GM19035 (cell line): Measurements from ENCODE around the gene CCDC171.

Experiments used
- ATAC-seq: cut with Tn5 transposase; IDR thresholded peaks from one replicate; pipeline ENCODE4 v1.9.1; 2021; ENCODE audit not compliant: unreplicated experiment

CCDC171 gene

DNA sequence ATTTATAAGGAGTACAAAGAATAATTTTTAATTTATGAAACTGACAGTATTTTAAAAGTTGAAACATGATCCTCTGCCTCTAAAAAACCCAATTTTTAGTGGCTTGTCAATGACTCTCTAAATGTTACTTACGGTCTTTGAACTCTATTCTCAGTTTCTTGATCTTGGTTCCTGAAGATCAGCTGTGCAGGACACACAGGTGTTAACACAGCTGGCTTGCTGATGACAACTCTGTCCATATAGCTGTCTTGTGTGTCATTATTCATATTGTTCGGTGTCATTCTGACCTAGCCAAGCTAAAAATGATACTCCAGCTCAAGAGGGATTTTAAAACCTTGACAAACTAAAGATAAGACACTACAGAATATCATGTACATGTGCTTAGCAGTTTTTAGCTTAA lies 314.5 kb downstream of the CCDC171 start:
- no peak for ATAC-seq

DNA sequence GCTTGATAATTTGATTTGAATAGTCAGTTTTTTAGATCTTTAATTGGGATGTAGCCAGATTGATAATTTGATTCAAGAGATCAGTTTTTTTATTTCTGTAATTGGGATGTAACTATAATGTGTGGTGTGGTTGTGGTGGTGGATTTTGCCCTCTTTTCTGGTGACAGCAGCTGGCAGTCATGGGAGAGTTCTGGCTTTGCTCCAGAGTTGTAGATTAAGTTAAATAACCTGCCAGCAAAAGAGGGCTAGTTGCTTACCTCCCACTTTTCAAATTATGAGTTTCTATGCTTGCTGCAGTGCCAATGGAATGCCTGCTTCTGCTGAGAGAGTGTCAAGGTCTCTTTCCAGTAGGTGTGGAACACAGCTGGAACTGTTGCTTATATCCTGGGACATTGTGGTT lies 315.1 kb downstream of the CCDC171 start:
- ATAC-seq: no peak

DNA sequence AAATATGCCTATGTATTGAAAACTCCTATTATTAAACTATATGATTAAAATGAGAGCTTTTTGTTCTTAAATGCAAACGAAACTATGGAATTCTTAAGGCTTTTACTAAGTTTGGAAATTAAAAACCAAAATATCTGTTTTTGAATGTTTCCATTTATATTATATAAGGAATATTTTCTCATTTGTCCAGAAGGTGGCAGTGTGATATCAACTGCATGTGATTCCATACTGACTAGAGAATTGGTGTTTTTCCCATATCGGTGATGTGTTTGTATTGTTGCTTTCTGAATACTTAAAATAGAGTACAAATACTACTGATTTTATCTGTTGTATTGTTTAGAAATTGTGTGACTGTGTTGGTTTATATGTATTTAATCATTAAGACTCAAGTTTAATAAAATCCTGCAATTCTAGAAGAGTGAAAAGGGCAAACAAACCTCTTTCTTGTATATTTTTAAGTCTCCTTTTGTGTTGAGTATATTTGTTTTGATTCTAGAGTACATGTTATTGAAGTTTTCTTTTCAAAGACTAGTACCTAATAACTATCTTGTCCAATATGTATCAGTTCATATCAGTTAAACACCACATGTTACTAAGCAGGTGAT lies 320.8 kb downstream of the CCDC171 start:
- peak; percentile 65 for ATAC-seq

DNA sequence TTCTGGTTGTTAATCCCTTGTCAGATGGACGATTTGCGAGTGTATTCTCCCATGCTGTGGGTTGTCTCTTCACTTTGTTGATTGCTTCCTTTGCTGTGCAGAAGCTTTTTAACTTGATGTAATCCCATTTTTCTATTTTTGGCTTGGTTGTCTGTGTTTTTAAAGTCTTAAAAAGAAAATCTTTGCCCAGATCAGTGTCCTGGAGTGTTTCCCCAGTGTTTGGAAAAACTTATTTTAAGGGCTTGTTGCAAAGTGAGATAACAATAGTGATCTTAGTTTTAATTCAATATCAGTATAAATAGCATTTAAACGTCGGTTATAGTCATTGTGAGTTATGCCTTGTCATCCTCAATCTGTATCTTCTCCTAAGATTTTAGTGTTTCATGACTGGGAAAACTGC lies 329.5 kb downstream of the CCDC171 start:
- no peak for ATAC-seq

DNA sequence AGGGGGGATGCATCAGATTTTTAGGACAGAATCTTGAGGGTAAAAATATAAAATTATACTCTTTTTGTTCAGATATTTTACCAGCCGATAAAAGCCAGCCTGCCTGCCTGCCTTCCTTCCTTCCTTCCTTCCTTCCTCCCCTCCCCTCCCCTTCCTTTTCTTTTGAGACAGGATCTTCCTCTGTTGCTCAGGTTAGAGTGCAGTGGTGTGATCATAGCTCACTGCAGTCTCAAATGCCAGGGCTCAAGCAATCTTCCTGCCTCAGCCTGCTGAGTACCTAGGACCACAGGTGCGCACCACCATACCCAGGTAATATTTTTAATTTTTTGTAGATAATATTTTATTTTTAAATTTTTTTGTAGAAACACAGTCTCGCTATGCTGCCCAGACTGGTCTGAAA lies 330.0 kb downstream of the CCDC171 start:
- ATAC-seq: no peak

DNA sequence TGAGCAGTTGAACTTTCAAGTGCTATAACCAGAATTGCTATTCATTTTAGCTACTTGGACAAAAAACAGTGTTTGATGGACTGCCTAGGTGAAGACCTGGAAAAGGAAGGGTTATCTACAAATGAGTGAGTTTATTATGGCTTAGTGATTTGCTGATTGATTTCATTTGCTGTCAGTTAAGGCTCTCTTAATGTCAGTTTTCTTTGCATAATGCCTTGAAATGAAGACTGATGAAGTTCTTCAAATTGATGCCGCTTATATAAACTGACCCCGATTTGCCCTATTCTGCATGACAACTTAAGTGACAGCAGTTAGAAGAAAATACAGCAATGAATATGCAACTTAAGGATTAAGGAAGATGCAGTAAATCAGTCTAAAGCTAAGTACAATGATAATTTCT lies 332.6 kb downstream of the CCDC171 start:
- no peak for ATAC-seq

DNA sequence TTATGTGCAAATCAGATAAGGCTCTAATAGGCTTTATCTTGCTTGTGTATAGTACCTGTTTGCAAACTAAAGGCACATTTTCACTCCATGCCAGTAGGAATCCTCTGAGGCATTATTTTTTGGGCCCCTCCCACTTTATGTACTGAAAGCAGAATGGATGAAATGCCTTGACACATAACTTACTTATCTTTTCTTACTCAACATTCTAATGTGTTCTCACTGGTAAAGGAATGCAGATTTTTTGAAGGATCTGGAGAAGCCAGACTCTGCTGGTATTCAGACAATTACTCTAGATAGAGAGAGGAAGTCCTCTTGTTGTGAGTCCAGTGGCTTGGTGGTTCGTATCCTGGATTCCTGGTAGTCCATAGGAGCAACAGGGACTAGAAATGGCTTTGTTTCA lies 336.7 kb downstream of the CCDC171 start:
- ATAC-seq: no peak

DNA sequence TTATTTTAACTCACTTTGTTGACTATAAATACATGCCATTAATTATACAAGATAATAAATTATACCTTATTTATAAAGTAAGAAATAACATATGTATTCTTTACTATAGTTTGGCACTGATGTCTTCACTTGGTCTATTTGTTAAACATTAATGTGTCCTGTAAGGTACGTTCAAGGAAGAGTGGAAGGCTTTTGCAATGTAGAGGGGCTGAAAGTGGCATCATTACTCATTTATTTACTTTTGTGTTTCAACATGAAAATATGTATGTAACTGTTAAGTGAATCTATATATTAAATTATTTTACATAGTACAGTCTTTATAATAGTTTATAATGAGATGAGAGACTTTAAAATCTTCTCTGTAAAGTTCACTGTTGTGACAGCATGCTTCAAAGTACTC lies 348.7 kb downstream of the CCDC171 start:
- no peak for ATAC-seq

DNA sequence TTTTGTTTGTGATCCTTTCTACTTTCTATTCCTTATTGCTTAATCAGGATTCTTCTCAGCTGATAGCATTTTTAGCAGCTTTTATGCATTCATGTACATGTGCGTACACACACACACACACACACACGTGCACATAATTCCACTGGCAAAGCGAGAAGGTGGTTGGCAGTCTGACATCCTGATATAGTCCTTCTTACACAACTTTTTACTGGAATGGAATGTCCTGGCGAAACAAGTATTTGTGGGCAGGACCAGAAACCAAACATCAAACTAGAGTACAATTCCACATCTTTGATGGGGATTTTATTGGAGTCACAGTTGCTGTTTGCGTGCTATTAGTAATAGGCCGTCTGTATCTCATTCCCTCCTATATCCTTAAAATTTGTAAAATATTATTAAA lies 356.5 kb downstream of the CCDC171 start:
- no peak for ATAC-seq

DNA sequence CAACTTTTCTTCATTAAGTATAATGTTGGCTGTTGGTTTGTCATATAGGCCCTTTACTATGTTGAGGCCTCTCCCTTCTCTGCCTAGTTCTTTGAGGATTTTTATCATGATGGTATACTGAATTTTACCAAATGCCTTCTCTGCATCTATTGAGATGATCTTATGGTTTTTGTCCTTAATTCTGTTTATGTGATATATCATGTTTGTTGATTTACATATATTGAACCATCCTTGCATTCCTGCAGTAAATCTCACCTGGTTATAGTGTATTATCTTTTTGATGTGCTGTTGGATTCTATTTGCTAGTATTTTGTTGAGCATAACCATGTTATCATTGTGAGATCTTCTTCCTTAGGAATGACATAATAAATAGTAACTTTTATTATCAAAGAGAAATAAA lies 362.9 kb downstream of the CCDC171 start:
- no peak for ATAC-seq

DNA sequence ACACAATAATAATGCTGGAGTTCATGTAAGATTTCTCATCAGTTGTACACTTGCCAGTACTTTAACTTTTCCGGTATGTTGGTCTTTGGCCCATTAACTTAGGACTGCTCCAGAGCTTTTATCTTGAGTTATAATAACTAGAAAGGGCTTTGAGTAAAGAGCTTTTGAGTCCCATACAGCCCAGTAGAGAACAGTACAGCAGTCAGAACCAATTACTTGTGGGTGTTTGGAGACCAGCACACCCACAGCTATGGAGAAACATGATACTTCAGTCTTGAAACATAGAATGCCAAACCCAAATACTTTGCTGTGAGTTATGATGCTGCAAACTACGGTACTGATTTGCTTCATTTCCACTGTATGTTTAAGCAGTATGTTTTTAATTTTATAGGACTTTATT lies 374.3 kb downstream of the CCDC171 start:
- ATAC-seq: no peak

DNA sequence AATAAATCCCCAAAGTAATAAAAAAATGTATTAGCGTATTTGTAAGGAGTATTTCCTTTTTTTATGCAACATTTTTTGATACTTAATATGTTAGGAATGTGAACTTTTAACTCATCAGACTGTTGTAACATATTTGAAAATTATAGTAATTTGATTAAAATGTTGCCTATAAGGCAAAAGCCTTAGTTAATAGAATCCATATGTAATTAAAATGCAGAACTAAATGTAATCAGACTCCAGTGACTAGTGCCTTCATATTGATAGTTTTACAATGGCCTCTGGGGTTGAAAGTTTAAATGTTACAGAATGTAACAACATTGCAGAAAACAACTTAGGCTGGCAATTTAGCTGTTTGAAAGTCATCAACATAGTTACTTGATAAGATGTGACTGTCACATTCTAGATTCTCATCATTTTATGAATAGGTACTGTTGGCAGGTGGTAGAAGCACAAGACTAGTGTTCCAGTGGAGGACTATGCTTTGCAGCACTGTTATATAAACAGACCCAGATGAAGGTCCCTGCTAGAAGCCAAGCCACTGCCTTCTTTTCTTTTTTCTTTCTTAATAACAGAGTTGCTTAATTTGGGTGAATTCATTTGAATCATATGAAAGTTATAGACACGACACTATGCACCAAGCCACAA lies 382.9 kb downstream of the CCDC171 start:
- ATAC-seq: no peak

DNA sequence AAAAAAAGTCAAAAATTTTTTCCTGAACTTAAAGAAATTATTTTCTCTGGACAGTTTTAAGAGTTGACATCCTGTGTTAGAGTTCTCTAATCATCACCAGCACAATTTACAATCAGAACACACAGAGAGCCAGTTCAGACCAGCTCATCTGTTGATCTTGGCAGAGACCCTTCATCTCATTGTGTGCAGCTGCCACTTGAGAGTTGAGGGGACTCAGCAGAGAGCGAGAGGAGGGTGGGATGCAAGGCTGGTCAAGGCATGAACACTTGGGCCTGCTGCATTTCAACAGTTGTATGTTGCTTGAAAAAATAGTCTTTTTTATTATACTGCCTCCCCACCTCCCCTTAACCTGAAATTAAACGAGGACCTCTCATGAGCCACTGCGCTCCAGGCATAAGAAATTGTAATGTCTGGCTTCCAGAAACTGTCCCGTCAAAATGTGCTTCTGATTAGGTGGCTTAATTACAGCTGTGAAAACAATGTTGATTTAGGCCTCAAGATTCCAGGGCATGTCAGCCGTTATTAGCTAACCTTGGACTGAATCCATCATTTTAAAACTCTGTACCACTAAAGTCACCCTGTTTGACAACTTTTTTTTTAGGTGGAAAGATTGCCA lies 383.6 kb downstream of the CCDC171 start:
- no peak for ATAC-seq

DNA sequence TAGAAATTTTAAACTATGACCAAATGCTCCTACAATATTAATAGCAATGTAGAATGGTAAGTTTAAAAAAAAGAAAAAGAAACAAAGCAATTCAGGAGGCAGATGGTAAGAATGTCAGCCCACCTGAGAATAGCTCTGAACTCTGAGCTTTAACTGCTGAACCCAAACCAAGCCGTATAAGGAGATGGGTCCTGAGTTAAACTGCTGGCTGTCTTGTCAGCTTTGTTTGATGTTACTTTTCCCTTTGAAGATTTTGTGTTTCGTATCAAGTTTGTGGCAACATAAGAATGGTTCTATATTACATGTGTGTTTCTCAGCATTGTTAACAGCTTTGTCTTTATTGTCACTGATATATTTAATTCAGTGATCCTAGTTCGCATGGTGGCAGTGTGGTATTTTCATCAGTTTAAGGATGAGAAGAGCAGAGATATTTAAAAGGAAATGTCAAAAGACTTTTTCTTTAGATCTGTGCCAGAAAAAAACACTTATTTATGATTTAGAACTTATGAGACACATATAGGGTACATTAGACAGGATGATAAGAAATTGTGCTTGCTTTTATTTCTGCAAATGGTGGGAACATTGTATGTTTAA lies 390.1 kb downstream of the CCDC171 start:
- ATAC-seq: no peak

DNA sequence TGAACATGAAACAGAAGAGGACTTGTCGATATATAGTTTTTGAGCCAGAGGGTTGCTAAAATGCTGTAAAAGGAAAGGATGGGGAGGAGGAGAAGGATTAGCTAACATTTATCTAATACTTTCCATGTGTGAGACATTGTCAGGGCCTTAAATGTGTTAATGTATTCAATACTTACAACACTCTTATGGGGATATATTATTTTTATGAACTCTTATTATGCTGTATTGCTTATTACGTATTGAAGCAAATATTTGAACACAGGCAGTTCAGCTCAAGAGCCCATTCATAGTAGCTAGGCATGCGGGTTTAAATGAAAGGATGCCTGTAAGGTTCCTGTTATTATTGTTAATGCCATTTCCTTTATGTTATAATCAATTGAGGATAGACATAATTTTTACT lies 391.5 kb downstream of the CCDC171 start:
- ATAC-seq: no peak

DNA sequence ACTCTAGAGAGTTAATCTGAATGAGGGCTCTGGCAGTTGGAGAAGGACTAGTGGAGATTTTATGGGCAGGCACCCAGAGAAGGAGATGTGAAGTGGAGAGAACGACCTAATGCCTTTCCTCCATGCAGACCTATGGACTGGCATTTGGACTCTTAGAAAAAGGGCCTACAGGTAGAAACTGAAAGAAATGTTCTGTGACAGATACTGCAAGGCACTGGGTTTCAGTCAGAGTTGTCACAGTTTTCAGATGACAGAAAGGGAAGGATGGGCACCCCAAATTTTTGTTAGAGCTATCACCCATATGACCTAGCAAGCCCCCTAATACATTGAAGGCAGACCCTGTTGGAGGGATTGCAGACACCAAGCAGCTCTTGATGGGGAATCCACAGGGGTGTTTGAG lies 406.8 kb downstream of the CCDC171 start:
- no peak for ATAC-seq

DNA sequence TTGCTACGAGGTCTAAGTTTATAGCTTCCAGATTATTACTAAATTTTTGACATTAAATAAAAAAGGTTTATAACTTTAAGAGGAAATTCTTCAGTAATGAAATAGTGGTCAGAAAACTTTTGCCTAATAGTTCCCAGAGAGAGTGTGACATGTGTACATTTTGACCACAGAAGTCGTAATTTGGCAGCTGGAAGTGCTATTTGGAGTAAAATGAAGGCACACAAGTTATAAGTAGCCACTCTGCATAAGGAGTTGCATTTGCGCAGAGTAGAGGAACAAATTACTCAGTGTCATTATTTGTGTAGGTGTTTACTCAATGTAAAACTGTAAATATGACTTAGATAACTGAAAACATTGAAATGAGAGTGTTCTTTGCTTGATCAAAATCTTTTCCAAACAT lies 408.4 kb downstream of the CCDC171 start:
- no peak for ATAC-seq

DNA sequence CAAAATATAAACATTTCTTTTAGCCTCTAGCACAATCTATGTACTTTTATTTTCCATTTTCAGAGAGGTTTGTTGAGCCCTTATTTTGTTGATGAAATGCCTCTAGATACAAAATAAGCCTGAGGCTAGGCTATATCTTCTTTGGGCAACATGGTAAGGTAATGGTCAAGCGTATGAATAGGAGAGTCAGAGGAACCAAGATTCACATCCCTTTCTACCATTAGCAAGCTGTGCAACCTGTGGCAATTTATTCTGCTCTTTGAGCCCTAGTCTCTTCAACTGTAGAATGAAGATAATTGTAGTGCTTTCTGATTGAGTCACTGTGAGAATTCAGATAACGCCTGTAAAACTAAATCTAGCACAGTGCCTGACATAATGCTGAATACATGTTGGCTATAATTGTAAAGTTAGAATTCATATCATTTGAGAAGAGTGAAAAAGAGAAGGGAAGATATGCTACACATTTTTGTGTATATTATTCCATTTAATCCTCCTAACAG lies 412.5 kb downstream of the CCDC171 start:
- ATAC-seq: no peak

DNA sequence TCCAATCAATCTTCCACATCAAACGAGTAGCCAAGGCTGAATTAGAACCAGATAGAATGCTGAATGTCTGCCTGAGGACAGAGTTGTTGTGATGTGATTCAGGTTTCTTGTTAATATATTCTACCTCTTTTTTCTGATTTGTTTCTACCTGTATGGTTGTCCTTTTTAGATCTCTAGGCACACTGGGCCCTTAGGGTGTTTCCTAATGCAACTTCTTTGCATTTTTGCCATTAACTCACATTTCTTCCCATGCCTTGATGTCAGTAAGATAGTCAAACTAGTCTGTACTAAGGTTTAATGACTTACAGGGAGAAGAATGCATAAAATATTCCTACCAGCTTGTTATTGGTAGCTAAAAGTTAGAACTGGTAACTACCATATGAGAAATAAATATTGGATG lies 413.6 kb downstream of the CCDC171 start:
- ATAC-seq: no peak

DNA sequence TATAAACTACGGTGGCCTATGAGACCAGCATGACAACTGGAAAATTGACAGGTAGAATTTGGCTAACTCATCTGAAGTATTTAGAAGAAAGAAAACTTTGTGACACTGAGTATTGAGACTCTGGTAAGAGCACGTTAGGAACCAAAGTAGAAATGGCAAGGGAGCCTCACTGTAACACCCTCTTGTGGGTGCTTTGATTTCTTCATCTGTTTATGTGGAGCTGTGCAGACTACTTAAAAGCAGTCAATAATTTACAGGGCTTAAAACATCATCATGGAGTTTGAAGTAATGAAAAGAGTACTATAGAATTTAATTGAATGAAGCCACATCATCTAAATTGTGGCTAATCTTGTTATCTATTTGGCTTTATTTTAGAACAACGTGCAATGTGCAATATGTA lies 414.2 kb downstream of the CCDC171 start:
- ATAC-seq: no peak

DNA sequence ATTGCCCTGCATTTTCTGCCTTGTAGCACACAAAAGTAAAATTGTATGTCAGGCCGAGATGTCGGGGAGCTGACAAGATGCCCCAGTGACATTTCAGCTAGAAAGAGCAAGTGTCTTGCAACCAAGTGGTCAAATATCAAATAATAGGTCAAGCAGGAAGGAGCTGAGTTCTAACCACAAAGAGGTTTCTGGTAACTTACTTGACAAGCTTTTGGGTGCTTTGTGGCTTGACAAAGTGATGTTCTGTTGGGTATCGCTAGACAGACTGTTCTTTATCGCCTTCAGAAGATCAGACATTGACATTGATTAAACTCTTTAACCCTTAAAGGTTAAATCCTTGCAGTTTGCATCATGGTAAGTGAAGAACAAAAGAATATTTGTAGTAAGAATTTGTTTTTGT lies 419.9 kb downstream of the CCDC171 start:
- no peak for ATAC-seq

DNA sequence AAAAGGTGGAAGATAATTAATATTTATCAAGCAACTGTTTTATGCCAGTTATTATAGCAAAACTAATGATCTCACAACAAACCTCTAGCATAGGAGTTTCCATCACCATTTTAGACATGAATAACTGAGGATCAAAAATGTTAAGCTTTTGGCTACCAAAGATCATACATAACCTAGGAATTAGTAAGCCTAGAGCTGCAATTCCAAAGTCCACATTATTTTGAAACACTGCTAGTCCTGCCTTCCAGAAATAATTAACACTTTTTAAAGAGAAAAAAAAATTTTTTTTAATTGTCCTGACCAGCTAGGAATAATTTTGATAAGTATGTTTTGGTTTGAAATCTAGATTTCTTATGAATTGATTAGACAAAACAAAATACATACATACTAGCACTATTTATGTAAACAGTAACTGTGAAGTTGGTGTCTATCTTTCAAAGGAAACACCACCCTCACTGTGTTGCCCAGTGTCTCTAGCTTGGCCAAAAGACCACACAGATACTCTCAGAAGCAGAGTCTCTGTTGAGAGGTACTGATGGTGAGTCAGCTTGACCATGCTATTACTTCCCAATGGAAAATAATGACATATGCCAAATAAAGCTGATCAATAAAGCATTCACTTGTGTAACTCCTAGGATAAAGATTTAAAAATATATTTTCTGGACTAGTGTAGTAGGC lies 422.4 kb downstream of the CCDC171 start:
- no peak for ATAC-seq
